K562 (cell line): Measurements from ENCODE around the gene ZBTB48. TPM values are rescaled to one million over a fixed set of nuclear protein-coding genes. Genes with fewer than 3 reads are reported as not detected.

Source experiments
- ATAC-seq: fragments of 200-7000 bp; cut with Tn5 transposase; 3 replicates; pipeline ENCODE4 v1.9.1; 2020; ENCODE audit warnings: moderate library complexity
- BruUV-seq: library from RNA; stranded (reverse); fragments of 400-500 nt; replicated peaks from 2 replicates; lab custom pipeline; 2021; lab: Mats Ljungman, UMichigan
- CTCF ChIA-PET: fragments of 300-600 bp; formaldehyde crosslinking; extraction: SDS; loops from one replicate; lab custom pipeline; 2021; ENCODE audit warnings: low intra/inter-chr PET ratio; lab: Yijun Ruan, JAX
- POLR2A ChIA-PET: fragments of 300-600, 350-650 bp; sonication (Branson Sonifier 250); formaldehyde crosslinking; extraction: SDS; loops from one replicate; lab custom pipeline; 2021; ENCODE audit warnings: antibody characterized with exemption, inconsistent platforms; lab: Yijun Ruan, JAX
- DNase-seq, 4 experiments: peaks; one replicate each; pipeline versions ENCODE4 v3.0.0 to v3.0.0-alpha.2; 2011 to 2018; ENCODE audit warnings: low spot score in 3 of 4, mixed read lengths in 3 of 4; ENCODE audit errors: extremely low read depth in 1 of 4
- FAIRE-seq: peaks from 2 replicates; lab custom pipeline; 2011; peaks lifted over from hg19 to GRCh38; lab: Jason Lieb, UNC
- H2AFZ ChIP-seq: 2 replicates; pipeline ENCODE4 v1.6.0; 2011; ENCODE audit warnings: low read depth, low read length, control low read depth, inconsistent platforms
- H3K27ac ChIP-seq: fragments of 200-600 bp; 3 replicates; pipeline ENCODE4 v1.8.0; 2011; ENCODE audit warnings: low read depth, mild to moderate bottlenecking, control low read depth, inconsistent platforms, low read length, moderate library complexity, mixed read lengths; ENCODE audit errors: extremely low read depth
- H3K27me3 ChIP-seq, 2 experiments: fragments of 300-600 bp in 1 of 2; 2 replicates in 1 of 2; 3 replicates in 1 of 2; pipeline versions ENCODE4 v1.6.0 to v1.8.0; 2011; ENCODE audit warnings: inconsistent platforms in 2 of 2, low read length in 2 of 2, mild to moderate bottlenecking in 1 of 2, mixed read lengths in 1 of 2, moderate library complexity in 1 of 2; ENCODE audit not compliant: control insufficient read depth in 2 of 2, insufficient read depth in 2 of 2
- H3K36me3 ChIP-seq: fragments of 300-600 bp; 3 replicates; pipeline ENCODE4 v1.8.0; 2011; ENCODE audit warnings: mild to moderate bottlenecking, low read length, inconsistent platforms; ENCODE audit not compliant: control insufficient read depth, insufficient read depth
- H3K4me1 ChIP-seq, 2 experiments: fragments of 200-600 bp in 1 of 2; replicated peaks in 1 of 2; 2 replicates in 1 of 2; 3 replicates in 1 of 2; pipeline versions ENCODE4 v1.5.1 to v1.8.0; 2011; ENCODE audit warnings: inconsistent platforms in 2 of 2, low read length in 2 of 2, mild to moderate bottlenecking in 1 of 2, mixed read lengths in 1 of 2, moderate library complexity in 1 of 2; ENCODE audit not compliant: control insufficient read depth in 2 of 2, insufficient read depth in 2 of 2
- H3K4me2 ChIP-seq: 2 replicates; pipeline ENCODE4 v1.6.1; 2011; ENCODE audit warnings: low read length, control low read depth, inconsistent platforms, mixed read lengths; ENCODE audit not compliant: insufficient read depth
- H3K4me3 ChIP-seq: fragments of 200-600 bp; sonication (generic), shearing (Covaris generic); 2 replicates; pipeline ENCODE4 v1.5.1; 2016; ENCODE audit warnings: control low read depth, inconsistent platforms
- H3K79me2 ChIP-seq: fragments of 200-600 bp; 3 replicates; pipeline ENCODE4 v1.8.0; 2011; ENCODE audit warnings: low read length, inconsistent platforms; ENCODE audit not compliant: control insufficient read depth, insufficient read depth
- H3K9ac ChIP-seq, 2 experiments: 2 replicates each; pipeline versions ENCODE4 v1.6.0 to v1.6.1; 2011; ENCODE audit warnings: low read depth in 2 of 2, low read length in 2 of 2, control low read depth in 1 of 2, inconsistent platforms in 1 of 2, mild to moderate bottlenecking in 1 of 2, mixed read lengths in 1 of 2; ENCODE audit not compliant: insufficient read depth in 1 of 2
- H3K9me1 ChIP-seq: one replicate; pipeline ENCODE4 v1.6.0; 2011; ENCODE audit warnings: inconsistent platforms, mild to moderate bottlenecking, low read length, moderate library complexity; ENCODE audit not compliant: control insufficient read depth, insufficient read depth
- H3K9me3 ChIP-seq: replicated peaks from 2 replicates; pipeline ENCODE4 v1.5.1; 2011; ENCODE audit warnings: low read depth, low read length, inconsistent platforms; ENCODE audit not compliant: control insufficient read depth, insufficient read depth
- H4K20me1 ChIP-seq: replicated peaks from 2 replicates; pipeline ENCODE4 v1.6.1; 2011; ENCODE audit warnings: low read length, inconsistent platforms, mixed read lengths; ENCODE audit not compliant: control insufficient read depth, insufficient read depth
- BCOR ChIP-seq: fragments of 450-650 bp; IDR thresholded peaks from 2 replicates; pipeline ENCODE4 v1.6.1; 2016
- COPS2 ChIP-seq: fragments of 450-650 bp; conservative IDR thresholded peaks from 2 replicates; pipeline ENCODE4 v1.6.1; 2016; ENCODE audit warnings: mild to moderate bottlenecking, moderate library complexity
- RBM25 ChIP-seq: fragments of 200-400 bp; formaldehyde crosslinking; IDR thresholded peaks from 2 replicates; pipeline ENCODE4 v1.6.1; 2018; ENCODE audit warnings: low read length, low read depth, moderate library complexity; ENCODE audit not compliant: severe bottlenecking
- SRSF3 ChIP-seq: fragments of 200-400 bp; formaldehyde crosslinking; IDR thresholded peaks from 2 replicates; pipeline ENCODE4 v1.6.1; 2016; ENCODE audit warnings: mild to moderate bottlenecking, low read length, moderate library complexity; ENCODE audit not compliant: insufficient read depth
- TCFL5 ChIP-seq: fragments of 250-450 bp; sonication (Bioruptor Pico); conservative IDR thresholded peaks from 2 replicates; pipeline ENCODE4 v1.6.1; 2021; ENCODE audit warnings: mild to moderate bottlenecking, moderate library complexity, matching md5 sums
- ZNF121 ChIP-seq: sonication (generic); formaldehyde crosslinking; conservative IDR thresholded peaks from 2 replicates; pipeline ENCODE4 v1.8.0; 2022; ENCODE audit warnings: missing genetic modification reagents
- WGBS: fragments of 100-300 bp; shearing (Covaris generic); methylation state at CpG from one replicate; pipeline ENCODE4 v1.1.6; 2016; ENCODE audit warnings: low coverage, mixed read lengths; ENCODE audit not compliant: insufficient coverage; ENCODE audit errors: missing lambda C conversion rate; 5-methylcytosine and 5-hydroxymethylcytosine counted together
- in situ Hi-C: fragments of 300-500 bp; cut with MboI; formaldehyde crosslinking; loops from 4 replicates; pipeline ENCODE4 v1.15.0; 2018; ENCODE audit warnings: inconsistent platforms, mixed read lengths
- intact Hi-C: fragments of 100-400 bp; cut with micrococcal nuclease; formaldehyde crosslinking; loops from 2 replicates; pipeline ENCODE4 v1.14.2; 2022
- polyA plus RNA-seq, 8 experiments: library from polyadenylated mRNA; depleted of rRNA in 4 of 8; stranded (reverse) in 5 of 8; unstranded in 3 of 8; fragments of >200 nt; fragmentation: Nextera tagmentation in 2 of 8; fragmentation: Illumina TruSeq in 1 of 8; extraction: Ambion mirVana in 2 of 8; extraction: Trizol in 1 of 8; gene quantifications; 2 replicates each; pipeline versions ENCODE4 v1.2.1 to v1.2.3, GENCODE V29; 2011 to 2014; ENCODE audit warnings: inconsistent platforms in 1 of 8, missing spikeins in 1 of 8
- total RNA-seq, 7 experiments: library from RNA; depleted of rRNA in 6 of 7; stranded (reverse); fragments of >200 nt in 6 of 7; fragmentation: Illumina TruSeq in 2 of 7; extraction: Trizol in 2 of 7; gene quantifications; 2 replicates each; pipeline versions ENCODE4 v1.2.1 to v1.2.3, GENCODE V29; 2011 to 2021; ENCODE audit warnings: low replicate concordance in 1 of 7
- TF ChIP-seq, protein P1 (sequence below), 2 experiments: fragments of 450-650 bp in 1 of 2; sonication (generic) in 1 of 2; formaldehyde crosslinking in 1 of 2; IDR thresholded peaks; 2 replicates each; pipeline versions ENCODE4 v1.7.1 to v1.9.0; 2016 to 2022; ENCODE audit warnings: inconsistent platforms in 1 of 2, mild to moderate bottlenecking in 1 of 2, missing genetic modification reagents in 1 of 2

ZBTB48 gene
- total and polyA plus RNA-seq, 9 of the 15 experiments (the other 6 are each of a cell fraction or from before 2014, with no cell fraction given) = 1.9 to 66.9 (median 29.5) TPM

DNA sequence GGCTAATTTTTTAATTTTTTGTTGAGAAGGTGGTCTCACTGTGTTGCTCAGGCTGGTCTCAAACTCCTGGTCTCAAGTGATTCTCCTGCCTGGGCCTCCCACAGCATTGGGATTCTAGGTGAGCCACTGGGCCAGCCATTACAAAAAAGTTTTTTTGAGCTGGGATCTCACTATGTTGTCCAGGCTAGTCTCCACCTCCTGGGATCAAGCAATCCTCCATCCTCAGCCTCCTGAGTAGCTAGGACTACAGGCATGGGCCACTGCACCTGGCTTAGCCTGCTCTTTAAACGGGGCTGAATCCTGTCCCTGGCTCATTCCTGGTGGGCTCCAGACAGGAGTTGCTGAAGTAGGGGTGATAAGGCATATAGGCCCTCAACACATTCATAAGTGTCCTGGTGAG lies 22.2 kb upstream of the ZBTB48 start:
- H3K4me2 ChIP-seq = no peak overlapping the region
- FAIRE-seq (no peak), ATAC-seq (no peak), DNase-seq (no peak)
- no peaks in the 10 kb centered on the region; the same call in 1 of the 2 replicates for H3K9me3 ChIP-seq
- 42% methylated on average over 1 of the region's 1 CpG for WGBS
- TF ChIP-seq ZNF121 (peak; percentile 99), SRSF3 (no peak), COPS2 (no peak), RBM25 (peak; percentile 46), BCOR (0 out of 2 replicates have a peak, but pooled peaks have one; percentile 29), TCFL5 (CRISPR knock-in tag) (no peak)
- TF ChIP-seq, protein P1, sequence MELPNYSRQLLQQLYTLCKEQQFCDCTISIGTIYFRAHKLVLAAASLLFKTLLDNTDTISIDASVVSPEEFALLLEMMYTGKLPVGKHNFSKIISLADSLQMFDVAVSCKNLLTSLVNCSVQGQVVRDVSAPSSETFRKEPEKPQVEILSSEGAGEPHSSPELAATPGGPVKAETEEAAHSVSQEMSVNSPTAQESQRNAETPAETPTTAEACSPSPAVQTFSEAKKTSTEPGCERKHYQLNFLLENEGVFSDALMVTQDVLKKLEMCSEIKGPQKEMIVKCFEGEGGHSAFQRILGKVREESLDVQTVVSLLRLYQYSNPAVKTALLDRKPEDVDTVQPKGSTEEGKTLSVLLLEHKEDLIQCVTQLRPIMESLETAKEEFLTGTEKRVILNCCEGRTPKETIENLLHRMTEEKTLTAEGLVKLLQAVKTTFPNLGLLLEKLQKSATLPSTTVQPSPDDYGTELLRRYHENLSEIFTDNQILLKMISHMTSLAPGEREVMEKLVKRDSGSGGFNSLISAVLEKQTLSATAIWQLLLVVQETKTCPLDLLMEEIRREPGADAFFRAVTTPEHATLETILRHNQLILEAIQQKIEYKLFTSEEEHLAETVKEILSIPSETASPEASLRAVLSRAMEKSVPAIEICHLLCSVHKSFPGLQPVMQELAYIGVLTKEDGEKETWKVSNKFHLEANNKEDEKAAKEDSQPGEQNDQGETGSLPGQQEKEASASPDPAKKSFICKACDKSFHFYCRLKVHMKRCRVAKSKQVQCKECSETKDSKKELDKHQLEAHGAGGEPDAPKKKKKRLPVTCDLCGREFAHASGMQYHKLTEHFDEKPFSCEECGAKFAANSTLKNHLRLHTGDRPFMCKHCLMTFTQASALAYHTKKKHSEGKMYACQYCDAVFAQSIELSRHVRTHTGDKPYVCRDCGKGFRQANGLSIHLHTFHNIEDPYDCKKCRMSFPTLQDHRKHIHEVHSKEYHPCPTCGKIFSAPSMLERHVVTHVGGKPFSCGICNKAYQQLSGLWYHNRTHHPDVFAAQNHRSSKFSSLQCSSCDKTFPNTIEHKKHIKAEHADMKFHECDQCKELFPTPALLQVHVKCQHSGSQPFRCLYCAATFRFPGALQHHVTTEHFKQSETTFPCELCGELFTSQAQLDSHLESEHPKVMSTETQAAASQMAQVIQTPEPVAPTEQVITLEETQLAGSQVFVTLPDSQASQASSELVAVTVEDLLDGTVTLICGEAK (IDR thresholded peaks at IDR 0.05) = no peak
- TF ChIP-seq, protein P1 (CRISPR knock-in tag; IDR thresholded peaks at IDR 0.05) = no peak
- intact Hi-C loops (no loop called here), in situ Hi-C loops (loop anchor here (5.0 kb wide), 1 partner anchor 165 kb away; the partner anchor contains the start of gene ACOT7)
- no peaks in the 10 kb centered on the region for H3K9me1 ChIP-seq
- H3K4me3 ChIP-seq = no peak overlapping the region
- H2AFZ ChIP-seq = no peak overlapping the region
- POLR2A ChIA-PET = interaction anchor here (0.9 to 2.8 kb wide), 6 partner anchors 10 to 165 kb away, joined by 3 to 26 read pairs (median 4); partner anchors contain the start of genes ACOT7 and ZBTB48
- no peak overlapping the region for H3K9ac ChIP-seq
- no peaks in the 10 kb centered on the region for H3K27me3 ChIP-seq
- H4K20me1 ChIP-seq = no peaks in the 10 kb centered on the region; the same call in 1 of the 2 replicates
- peaks cover 4% of the 10 kb centered on the region; the same call in 2 of the 3 replicates for H3K36me3 ChIP-seq
- no TSS peak for BruUV-seq
- H3K79me2 ChIP-seq = peaks cover 18% of the 10 kb centered on the region
- H3K4me1 ChIP-seq = peaks cover 18 to 22% of the 10 kb centered on the region in 2 experiments; a peak in 4 of 5 replicates
- no peak overlapping the region for H3K27ac ChIP-seq
- CTCF ChIA-PET = no interaction called here
